GM12875 (cell line): ENCODE results near the gene CACYBP.

Experiments used
- H3K4me3 ChIP-seq: one replicate; pipeline ENCODE4 v1.5.1; 2011; ENCODE audit warnings: low read depth, low read length, control low read depth
- CTCF ChIP-seq: IDR thresholded peaks from 2 replicates; pipeline ENCODE4 v1.5.1; 2011; ENCODE audit warnings: low read depth, mild to moderate bottlenecking, control low read depth, inconsistent platforms, low read length, moderate library complexity, borderline replicate concordance; ENCODE audit not compliant: insufficient read depth

The CACYBP gene

DNA sequence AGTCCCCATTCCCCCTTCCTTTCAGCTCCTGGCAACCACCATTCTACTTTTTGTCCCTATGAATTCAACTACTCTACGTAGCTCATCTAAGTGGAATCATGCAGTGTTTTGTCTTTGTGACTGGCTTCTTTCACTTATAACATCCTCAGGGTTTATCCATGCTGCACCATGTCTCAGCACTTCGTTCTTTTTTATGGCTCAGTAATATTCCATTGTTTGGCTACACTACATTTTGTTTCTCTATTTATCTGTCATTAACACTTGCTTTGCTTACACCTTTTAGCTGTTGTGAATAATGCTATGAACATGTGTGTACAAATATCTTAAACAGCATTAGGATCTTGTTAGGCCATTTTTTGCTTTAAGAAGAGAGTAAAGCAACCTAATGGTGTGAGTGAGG is 25.0 kb downstream of the CACYBP start:
- no peak overlapping the region for H3K4me3 ChIP-seq
- TF ChIP-seq CTCF, result no peak

DNA sequence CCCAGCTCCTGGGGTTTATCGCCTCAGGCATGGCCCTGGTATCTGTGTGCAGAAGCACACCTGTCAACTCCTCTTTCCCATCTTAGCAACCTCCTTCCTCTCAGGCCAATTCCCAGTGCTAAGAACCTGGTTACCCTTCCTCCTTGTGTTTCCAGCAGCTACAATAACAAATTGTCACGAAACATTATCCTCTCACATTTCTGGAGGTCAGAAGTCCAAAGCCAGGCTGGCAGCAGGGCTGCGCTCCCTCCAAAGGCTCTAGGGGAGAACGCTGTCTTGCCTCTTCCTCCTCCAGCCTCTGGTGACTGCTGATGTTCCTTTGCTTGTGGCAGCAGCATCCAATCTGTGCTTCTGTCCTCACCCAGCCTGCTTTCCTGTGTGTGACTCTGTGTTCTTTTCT is 34.2 kb downstream of the CACYBP start:
- H3K4me3 ChIP-seq, result no peak overlapping the region
- no peak for TF ChIP-seq CTCF

DNA sequence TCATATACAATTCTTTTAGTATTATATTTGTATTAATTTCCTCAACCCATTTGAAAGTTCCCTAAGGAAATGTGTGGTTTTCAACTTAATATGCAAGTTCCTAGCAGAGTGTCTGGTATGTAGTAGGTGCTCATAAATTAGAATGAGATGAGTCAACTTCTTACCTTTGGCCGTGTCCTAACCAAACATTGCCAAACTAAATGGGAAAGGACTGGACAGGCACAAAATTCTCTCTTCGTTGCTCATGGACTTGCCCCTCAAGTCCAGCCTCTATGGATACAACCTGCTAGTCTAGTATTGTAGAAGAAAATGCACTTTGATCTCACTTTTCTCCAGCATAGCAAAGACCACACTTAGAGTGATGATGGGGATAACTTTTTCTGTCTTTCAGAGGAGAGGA is 35.0 kb downstream of the CACYBP start:
- TF ChIP-seq CTCF, result no peak
- no peak overlapping the region for H3K4me3 ChIP-seq

DNA sequence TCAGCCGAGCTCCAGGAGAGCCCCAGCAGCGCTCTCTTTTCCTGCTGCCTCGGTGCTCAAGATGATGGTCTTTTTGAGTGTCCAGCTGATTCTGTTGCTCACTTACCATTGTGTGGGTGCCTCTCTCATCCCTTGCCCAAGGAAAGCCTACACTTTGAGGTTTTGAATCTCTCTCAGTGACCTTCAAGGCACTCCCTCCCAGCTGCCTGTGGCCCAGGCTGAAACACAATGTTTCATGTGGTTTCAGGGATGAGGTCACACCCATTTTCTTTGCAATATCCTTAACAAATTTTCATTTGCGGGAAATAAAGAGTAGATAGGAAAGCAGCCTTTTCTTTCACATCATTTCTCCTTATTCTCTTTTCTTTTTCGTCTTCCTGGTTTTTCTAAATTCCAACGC is 36.1 kb downstream of the CACYBP start:
- no peak overlapping the region for H3K4me3 ChIP-seq
- TF ChIP-seq CTCF, result no peak

- H3K4me3 ChIP-seq, result no peak overlapping the region
- TF ChIP-seq CTCF, result no peak
Observed at GRCh38 chr1:175036476-175036875, 36.7 kb downstream of the CACYBP start.

DNA sequence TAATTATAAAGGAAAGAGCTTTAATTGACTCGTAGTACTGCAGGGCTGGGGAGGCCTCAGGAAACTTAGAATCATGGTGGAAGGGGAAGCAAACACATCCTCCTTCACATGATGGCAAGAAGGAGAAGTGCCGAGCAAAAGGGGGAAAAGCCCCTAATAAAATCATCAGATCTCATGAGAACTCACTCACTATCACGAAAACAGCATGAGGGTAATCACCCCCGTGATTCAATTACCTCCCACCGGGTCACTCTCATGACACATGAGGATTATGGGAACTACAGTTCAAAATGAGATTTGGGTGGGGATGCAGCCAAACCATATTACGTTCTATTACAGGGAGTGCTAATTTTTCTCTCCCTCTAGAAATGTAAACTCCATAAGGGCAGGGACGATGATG is 37.7 kb downstream of the CACYBP start:
- no peak for TF ChIP-seq CTCF
- H3K4me3 ChIP-seq, result no peak overlapping the region

GRCh38 chr1:175040324-175040879 is 40.7 kb downstream of the CACYBP start:
- H3K4me3 ChIP-seq, result no peak overlapping the region
- TF ChIP-seq CTCF, result no peak
